HG03460 (cell line): ENCODE measurements around the gene HDAC1.
"Not testable (repeated sequence)": the region's sequence is repeated elsewhere in the genome, so short reads cannot be mapped to it uniquely, and the experiment has no call there.

ENCODE experiments used
- ATAC-seq: cut with Tn5 transposase; IDR thresholded peaks from one replicate; pipeline ENCODE4 v1.9.1; 2021; ENCODE audit not compliant: unreplicated experiment

The HDAC1 gene

DNA sequence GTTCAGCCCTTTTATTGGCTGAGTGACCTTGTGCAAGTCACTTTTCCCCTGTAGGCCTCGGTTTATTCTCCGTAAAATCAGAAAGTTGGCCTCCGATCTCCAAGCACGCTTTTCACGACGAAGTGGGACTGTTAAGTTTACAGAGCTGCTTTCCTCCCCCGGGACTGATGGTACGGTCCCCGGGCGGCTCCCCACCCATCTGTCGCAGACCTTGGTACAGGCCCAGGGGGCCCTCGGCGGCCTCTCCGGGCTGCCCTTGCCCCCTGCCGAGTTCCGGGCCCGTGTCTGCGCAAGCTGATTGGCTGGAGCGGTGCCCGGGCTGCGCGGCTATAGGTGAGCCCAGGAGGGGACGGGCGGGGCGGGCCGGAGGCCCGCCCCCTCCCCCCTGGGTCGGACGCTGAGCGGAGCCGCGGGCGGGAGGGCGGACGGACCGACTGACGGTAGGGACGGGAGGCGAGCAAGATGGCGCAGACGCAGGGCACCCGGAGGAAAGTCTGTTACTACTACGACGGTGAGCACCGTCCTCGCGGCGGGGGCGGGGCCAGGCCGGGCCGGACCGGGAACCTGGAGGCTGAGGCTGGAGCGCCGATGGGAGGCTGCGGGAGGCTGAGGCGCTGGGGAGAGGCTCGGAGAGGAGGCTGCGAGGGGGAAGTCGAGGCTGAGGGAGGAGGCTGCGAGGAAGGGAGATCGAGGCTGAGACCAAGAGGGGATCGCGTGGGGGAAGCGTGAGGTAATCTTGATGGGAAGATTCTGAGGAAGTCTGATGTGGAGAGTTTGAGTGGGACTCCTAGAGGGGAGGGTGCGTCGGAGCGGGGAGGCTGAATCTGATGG is at the start of gene HDAC1:
HDAC1 (plus strand) TSS at position 376 of the 831 bp plus-strand sequence; CDS start at position 463, 87 bp downstream.
- peak; percentile 98 for ATAC-seq

DNA sequence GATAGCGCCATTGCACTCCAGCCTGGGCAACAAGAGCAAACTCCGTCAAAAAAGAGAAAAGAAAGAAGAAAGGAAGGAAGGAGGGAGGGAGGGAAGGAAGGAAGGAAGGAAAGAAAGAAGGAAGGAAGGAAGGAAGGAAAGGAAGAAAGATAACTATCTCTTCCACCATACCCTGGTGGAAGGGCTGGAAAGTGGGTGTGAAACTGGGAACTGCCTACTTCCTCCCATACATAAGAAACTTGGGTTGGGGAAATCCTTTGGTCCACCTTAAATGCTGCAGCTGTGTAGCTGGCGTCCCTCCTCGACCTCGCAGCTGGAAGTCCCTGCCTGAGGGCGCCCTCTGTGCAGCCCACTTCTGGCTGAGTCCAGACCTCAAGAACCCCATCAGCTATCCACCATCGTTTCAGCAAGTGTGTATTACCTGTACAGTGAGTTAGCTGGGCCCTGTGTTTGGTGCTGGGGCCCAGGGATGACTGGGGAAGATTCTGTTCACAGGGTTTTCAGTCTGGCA is 49.5 kb upstream of the HDAC1 start:
- no peak for ATAC-seq

DNA sequence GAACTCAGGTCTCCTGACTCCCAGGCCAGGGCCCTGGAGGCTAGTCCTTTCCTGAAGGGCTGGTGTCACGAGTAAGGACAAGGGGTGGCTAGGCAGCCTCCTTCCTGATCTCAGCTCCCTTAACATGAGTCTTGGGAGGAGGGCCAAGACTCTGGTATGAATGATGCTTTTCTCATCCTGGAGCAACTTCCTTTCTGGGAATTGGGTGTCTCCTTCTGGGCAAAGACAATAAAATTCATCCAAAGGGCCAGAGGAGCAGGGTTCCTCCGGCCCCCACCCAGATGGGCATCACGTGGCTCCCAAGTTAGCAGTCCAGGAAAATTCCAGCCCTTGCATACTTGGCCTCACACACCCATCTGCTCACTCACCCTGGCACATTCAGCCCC is 45.0 kb upstream of the HDAC1 start, which contains the start of gene FAM167B:
FAM167B (plus strand) TSS at position 335 of the 386 bp plus-strand sequence. CDS start 200 bp downstream, outside the sequence.
- ATAC-seq = no peak

DNA sequence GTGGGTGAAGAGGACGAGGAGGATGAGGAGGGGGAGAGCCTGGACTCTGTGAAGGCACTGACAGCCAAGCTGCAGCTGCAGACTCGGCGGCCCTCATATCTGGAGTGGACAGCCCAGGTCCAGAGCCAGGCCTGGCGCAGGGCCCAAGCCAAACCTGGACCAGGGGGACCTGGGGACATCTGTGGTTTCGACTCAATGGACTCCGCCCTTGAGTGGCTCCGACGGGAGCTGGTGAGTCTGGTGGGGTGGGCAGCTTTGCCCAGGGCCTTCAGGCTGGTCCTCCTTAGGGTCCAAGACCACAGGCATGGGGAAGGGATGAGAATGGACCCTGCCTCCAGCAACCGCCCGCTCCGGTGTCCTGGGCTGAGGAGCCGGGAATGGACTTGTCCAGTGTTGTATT is 44.4 kb upstream of the HDAC1 start:
- no peak for ATAC-seq

DNA sequence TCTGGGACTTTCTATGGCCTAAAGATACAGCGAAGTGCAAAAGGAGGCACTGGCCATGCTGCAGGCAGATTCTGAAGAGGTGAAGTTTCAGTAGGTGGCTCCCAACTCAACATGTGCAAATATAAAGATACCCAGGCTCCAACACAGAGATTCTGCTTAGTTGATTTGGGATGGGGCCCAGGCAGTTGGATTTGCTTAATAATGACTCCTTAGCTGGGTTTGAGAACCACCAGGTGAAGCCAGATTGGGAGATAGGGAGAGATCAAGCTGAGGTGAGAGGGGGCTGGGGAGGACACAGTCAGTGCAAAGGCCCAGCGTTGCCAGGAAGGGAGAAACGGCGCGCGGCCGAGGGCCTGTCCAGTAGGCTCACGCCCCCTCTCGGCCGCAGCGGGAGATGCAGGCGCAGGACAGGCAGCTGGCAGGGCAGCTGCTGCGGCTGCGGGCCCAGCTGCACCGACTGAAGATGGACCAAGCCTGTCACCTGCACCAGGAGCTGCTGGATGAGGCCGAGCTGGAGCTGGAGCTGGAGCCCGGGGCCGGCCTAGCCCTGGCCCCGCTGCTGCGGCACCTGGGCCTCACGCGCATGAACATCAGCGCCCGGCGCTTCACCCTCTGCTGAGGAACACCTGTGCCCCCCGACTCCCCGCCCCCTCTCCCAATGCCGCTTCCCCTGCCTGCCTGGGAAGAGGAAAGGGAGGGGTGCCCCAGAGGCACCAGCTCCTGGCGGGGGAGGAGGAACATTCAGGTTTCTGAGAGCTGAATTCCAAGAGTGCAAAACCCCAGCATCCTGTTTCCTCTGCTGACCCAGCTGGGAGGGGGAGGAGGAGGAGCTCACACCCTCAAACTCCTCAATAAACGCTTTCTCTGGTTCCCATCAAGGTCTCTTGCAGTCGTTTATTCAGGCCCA is 43.6 kb upstream of the HDAC1 start:
- no peak for ATAC-seq

DNA sequence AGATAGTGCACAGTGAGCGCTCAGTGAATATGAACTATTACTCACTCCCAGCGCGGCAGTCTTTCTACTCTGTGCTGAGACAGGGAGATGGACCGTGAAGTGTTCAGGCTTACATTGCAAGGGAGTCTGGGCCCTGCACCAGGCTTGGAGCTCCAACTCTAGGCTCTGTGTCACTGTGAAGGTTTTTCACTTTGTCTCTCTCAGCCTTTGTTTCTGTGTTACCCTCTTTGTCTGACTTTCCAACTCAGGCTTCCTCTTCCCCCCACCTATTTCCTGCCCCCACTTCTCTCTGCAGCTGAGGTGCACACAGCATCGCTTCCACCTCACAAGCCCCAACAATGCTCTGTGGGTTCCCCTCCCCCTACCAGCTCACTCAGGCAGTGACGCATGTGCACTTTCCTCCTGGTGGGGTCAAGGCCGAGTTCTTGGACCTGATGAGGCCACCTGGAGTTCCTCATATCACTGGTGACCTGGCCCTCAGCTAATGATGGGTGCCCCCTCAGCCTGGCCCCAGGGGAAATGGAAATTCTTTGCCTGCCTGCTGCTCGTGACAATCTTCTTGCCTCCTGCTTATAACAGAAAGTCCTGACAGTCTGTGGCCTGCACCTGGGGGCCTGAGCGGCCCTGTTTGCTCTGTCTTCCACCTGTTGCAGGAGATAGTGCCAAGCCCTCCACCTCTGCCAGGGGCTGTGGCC is 41.9 kb upstream of the HDAC1 start:
- ATAC-seq = peak; percentile 54

DNA sequence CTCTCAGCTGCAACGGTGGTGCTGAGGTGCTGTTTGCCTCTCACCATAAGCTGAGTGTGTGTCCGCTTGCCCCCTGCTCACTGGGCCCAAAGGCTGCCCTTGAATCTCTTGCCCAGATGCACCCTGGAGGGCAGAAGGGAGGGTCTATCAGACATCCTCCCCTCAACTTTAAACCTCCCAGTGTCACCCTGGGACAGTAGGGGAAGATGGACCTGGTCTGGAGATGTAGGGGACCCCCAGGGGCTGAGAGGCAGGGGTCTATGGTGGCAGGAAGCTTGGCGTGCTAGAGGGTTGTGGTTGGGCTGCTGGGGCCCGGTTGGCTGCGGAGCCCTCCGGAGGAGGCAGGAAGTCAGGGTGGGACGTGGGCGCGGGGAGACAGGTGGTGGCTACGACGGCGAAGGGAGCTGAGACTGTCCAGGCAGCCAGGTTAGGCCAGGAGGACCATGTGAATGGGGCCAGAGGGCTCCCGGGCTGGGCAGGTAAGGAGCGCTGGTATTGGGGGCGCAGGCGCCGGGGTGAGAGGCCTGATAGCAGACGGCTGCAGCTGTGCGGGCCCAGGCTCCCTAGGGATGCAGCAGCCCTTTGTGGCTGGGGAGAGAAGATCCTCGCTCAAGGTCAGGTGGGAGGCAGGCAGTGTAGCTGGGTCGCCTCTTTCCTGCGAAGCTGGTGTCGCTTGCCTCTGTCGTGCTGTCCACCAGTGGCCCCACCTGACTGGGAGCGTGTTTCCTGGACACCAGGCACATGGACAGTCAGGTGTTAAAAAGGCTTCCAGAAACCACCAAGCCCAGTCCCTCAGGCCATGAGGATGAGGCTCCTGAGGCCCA is 40.8 kb upstream of the HDAC1 start, which contains the start of gene LCK:
LCK (plus strand) TSS at position 373 of the 824 bp plus-strand sequence. CDS start 23,065 bp downstream, outside the sequence.
- no peak for ATAC-seq

DNA sequence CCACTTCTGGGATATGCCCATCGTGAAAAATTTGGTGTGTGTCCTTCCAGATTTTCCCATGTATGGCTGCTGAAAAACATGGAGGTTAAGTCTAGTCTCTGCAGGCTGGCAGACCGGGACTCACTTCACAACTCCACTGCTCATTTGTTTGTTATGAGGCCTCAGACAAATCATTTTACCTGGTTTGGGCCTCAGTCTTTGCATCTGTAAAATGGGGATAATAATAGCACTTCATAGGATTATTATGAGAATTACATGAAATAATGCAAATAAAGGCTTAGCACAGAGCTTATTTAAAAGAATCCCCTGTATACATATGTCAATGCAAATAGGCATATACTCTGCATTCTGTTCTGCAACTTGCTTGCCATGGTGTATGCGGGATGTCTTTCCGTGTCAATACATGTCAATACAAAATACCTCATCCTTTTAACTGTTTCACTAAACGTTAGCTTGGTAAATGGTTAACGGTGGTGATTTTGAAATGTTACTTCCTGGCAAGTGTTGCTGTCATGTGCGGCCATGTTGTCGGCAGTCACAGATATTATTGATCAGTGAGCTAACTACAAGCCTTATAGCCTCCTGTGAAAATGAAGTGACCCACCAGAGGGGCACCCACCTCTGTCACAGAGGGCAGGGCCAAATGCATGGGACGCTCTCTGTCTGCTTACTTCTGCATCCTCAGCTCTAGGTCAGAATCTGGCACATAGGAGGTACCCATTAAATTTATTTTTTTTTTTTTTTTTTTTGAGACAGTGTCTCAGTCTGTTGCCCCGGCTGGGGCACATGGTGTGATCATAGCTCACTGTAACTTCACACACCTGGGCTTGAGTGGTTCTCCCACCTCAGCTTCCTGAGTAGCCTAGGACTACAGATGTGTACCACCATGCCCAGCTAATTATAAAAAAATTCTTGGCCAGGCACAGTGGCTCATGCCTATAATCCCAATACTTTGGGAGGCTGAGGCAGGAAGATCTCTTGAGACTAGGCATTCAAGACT is 36.5 kb upstream of the HDAC1 start:
- ATAC-seq = no peak

DNA sequence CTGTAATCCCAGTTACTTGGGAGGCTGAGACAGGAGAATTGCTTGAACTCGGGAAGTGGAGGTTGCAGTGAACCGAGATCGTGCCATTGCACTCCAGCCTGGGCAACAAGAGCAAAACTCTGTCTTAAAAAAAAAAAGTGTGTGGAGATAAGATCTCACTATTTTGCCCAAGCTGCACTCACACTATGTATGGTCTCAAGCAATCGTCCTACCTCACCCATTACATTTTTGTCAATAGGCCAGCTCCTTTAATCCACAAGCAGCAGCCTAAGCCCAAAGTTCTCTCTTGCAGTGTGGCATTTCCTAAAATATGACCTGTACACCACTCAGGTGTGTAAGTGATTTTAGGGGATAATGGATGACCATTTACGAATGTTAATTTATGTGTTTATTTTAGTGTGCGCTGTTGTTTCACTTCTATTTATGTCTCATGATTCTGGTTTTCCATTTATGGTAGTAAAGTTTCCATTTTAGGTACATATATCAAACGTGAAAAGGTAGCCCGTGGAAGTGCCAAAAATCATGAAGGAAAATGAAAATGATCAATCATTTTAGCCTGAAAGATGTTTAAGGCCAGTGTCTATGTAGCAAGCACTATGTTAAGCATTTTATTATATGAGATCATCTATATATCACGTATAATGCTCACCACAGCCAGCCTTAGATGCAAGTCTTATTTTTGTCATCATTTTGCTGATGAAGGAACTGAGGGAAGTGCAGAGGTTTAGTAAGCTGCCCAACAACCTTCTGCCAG is 35.2 kb upstream of the HDAC1 start:
- ATAC-seq = no peak

DNA sequence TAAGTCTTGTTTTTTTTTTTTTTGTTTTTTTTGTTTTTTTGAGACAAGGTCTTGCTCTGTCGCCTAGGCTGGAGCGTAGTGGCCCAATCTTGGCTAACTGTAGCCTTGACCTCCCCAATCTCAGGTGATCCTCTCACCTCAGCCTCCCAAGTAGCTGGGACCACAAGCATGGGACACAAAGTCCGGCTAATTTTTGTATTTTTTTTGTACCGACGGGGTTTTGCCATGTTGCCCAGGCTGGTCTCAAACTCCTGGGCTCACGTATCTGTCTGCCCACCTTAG is 34.7 kb upstream of the HDAC1 start:
- no peak for ATAC-seq

DNA sequence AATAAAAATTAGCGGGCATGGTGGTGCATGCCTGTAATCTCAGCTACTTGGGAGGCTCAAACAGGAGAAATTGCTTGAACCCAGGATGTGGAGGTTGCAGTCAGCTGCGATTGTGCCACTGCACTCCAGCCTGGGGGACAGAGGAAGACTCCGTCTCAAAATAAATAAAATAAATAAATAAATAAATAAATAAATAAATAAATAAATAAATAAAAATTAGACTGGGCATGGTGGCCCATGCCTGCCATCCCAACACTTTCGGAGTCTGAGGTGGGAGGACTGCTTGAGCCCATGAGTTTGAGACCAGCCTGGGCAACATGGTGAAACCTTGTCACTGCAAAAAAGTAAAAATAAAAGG is 28.7 kb upstream of the HDAC1 start:
- ATAC-seq = not testable (repeated sequence)

DNA sequence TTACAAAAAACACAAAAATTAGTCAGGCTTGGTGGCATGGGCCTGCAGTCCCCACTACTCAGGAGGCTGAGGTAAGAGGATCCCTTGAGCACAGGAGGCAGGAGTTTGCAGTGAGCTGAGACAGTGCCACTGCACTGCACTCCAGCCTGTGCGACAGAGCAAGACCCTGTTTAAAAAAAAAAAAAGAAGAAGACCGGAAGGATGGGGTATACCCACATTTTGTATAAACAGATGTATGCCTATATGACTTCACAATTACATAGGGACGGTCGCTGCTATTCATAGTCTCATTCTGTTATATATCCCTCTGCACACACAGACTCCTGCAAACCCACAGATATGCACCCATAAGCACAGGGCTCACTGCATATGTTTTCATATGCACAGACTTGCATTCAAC is 28.1 kb upstream of the HDAC1 start:
- ATAC-seq = peak; percentile 60

DNA sequence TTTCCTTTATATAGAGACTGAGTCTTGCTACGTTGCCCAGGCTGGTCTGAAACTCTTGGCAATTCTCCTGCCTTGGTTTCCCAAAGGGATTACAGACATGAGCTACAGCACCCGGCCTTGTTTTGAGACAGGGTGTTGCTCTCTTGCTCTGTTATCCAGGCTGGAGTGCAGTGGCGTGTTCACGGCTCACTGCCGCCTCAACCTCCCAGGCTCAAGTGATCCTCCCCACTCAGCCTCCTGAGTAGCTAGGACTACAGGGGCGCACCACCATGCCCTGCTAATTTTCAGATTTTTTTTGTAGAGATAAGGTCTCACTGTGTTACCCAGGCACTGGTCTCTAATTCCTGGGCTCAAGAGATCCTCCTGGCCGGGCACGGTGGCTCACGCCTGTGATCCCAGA is 26.0 kb upstream of the HDAC1 start:
- ATAC-seq = no peak

DNA sequence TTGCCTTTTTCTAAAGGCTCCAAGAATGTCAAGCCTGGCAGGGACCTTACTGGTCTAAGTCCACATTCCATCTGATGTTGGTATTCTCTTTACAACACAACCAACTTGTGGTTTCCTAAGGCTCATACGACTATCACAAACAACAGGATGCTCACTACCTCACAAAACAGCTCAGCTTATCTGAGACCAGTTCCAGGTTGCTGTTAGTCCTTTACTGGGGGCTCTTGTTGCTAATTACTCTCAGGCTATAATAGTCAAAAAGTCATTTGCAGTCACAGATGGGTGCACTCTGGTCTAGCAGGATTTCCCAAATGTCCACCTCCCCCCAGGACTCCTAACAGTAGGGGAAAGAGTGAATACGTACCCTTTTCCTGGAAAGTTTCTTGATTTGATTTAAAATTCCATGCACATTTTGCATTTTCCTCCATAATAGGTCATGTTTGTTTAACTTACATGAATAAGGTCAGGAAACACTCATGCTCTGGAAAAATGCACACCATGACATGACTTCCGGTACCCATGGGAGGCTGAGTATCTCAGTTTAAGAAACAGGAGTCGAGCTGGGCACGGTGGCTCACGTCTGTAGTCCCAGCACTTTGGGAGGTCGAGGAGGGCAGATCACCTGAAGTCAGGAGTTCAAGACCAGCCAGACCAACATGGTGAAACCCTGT is 24.8 kb upstream of the HDAC1 start:
- no peak for ATAC-seq

DNA sequence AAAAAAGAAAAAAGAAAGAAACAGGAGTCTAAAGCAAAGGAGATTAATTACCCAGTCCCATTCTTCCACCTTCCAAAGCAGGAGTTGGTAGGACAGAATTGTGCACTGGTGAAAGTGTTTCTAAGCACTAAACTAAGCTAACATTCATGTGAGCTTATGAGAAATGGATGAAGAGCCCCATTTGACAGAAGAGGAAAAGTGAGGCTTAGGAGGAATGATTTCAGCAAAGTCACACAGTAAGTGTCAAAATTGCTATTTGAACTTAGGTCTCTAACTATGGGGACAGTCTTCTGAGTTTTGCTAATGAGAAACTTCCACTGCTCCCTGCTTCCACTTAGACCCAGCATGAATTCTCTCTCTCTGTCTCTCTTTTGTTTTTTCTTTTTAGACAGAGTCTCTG is 22.1 kb upstream of the HDAC1 start:
- no peak for ATAC-seq

DNA sequence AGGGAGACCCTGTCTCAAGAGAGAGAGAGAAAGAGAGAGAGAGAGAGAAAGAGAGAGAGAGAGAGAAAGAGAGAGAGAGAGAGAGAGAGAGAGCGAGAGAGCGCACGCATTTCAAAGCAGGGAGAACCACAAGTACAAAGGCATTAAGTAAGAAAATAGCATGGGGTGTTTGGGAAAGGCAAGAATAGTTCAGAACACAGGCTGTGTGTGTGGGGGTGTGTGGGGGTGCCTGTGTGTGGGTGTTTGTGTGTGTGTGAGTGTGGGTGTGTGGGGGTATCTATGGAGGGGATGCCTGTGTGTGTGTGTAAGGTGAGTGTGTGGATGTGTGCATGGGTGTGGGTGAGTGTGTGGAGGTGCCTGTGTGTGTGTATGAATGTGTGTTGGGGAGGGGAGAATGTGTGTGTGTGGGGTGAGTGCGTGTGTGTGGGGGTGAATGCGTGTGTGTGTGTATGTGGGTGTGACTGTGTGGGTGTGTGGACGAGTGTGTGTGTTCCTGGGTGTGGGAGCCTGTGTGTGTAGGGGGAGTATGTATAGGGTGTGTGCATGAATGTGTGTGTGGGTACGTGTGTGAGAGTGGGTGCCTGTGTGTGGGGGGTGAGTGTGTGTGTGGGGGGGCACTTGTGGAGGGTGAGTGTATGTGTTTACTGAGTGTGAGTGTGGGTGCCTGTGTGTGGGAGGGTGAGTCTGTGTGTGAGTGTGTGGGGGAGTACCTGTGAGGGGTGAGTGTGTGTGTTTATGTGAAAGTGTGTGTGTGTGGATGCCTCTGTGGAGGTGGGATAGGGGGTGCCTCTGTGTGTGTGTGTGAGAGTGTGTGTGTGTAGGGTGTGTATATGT is 19.1 kb upstream of the HDAC1 start:
- ATAC-seq = no peak
